HCT116 (cell line): ENCODE results near the gene GSN. TPM values are rescaled to one million over a fixed set of nuclear protein-coding genes. Genes with fewer than 3 reads are reported as not detected.

Experiments
- ATAC-seq: fragments of 200-7000 bp; cut with Tn5 transposase; 2 replicates; pipeline ENCODE4 v1.9.1; 2020; ENCODE audit warnings: mild to moderate bottlenecking, moderate library complexity
- BruUV-seq: library from RNA; stranded (reverse); fragments of 400-500 nt; replicated peaks from 2 replicates; lab custom pipeline; 2021; lab: Mats Ljungman, UMichigan
- CTCF ChIA-PET: fragments of 300-600 bp; sonication (Branson Sonifier 250); formaldehyde crosslinking; loops from one replicate; lab custom pipeline; 2021; ENCODE audit warnings: antibody characterized with exemption; lab: Charles Lee
- POLR2A ChIA-PET: fragments of 300-600, 350-600 bp; sonication (Branson Sonifier 250); formaldehyde crosslinking; loops from one replicate; lab custom pipeline; 2021; ENCODE audit warnings: antibody characterized with exemption; lab: Charles Lee
- RAD21 ChIA-PET, 2 experiments: fragments of 300-600 bp; sonication (Branson Sonifier 250); formaldehyde crosslinking; loops; one replicate each; lab custom pipeline; 2023; ENCODE audit warnings: low total read pairs in 2 of 2; ENCODE audit not compliant: uncharacterized antibody in 2 of 2, unreplicated experiment in 2 of 2, low non-redundant PET in 1 of 2; lab: Charles Lee
- DNase-seq: peaks from one replicate; pipeline ENCODE4 v3.0.0-alpha.2; 2010; ENCODE audit warnings: low read depth, low spot score
- H2AFZ ChIP-seq: fragments of 200-600 bp; shearing (Covaris generic), sonication (generic); 2 replicates; pipeline ENCODE4 v1.6.1; 2017; ENCODE audit warnings: low read depth, mixed run types, mixed read lengths, antibody characterized with exemption, low read length; ENCODE audit not compliant: poor library complexity, severe bottlenecking
- H3K27ac ChIP-seq: 2 replicates; pipeline ENCODE4 v1.5.1; 2012; ENCODE audit warnings: low read depth, low read length
- H3K27me3 ChIP-seq: fragments of 200-600 bp; sonication (generic); 2 replicates; pipeline ENCODE4 v1.6.1; 2016; ENCODE audit warnings: mixed run types, low read length, mixed read lengths; ENCODE audit not compliant: insufficient read depth
- H3K36me3 ChIP-seq, 2 experiments: fragments of 200-500 bp in 1 of 2; fragments of 200-600 bp in 1 of 2; sonication (Bioruptor generic) in 1 of 2; sonication (generic) in 1 of 2; 2 replicates each; pipeline versions ENCODE4 v1.5.1 to v1.6.1; 2014 to 2016; ENCODE audit warnings: low read length in 2 of 2, inconsistent platforms in 1 of 2, mixed read lengths in 1 of 2, mixed run types in 1 of 2; ENCODE audit not compliant: insufficient read depth in 2 of 2, control insufficient read depth in 1 of 2
- H3K4me1 ChIP-seq, 2 experiments: fragments of 200-600 bp in 1 of 2; sonication (generic) in 1 of 2; 2 replicates each; pipeline versions ENCODE4 v1.5.1 to v1.6.1; 2012 to 2017; ENCODE audit warnings: low read length in 2 of 2, inconsistent platforms in 1 of 2, mild to moderate bottlenecking in 1 of 2, mixed read lengths in 1 of 2, mixed run types in 1 of 2, moderate library complexity in 1 of 2; ENCODE audit not compliant: insufficient read depth in 2 of 2, control insufficient read depth in 1 of 2
- H3K4me2 ChIP-seq: fragments of 200-600 bp; sonication (generic); 2 replicates; pipeline ENCODE4 v1.6.1; 2017; ENCODE audit warnings: mixed run types, low read length, mixed read lengths
- H3K4me3 ChIP-seq, 2 experiments: fragments of 200-600 bp in 1 of 2; sonication (generic) in 1 of 2; replicated peaks in 1 of 2; 2 replicates each; pipeline ENCODE4 v1.5.1; 2011 to 2016; ENCODE audit warnings: low read length in 2 of 2, control low read depth in 1 of 2, low read depth in 1 of 2, mild to moderate bottlenecking in 1 of 2, mixed read lengths in 1 of 2, mixed run types in 1 of 2
- H3K79me2 ChIP-seq: fragments of 200-600 bp; sonication (generic); 2 replicates; pipeline ENCODE4 v1.6.1; 2017; ENCODE audit warnings: mild to moderate bottlenecking, mixed run types, low read length, moderate library complexity, mixed read lengths; ENCODE audit not compliant: insufficient read depth
- H3K9ac ChIP-seq: fragments of 200-600 bp; sonication (generic); 2 replicates; pipeline ENCODE4 v1.6.1; 2016; ENCODE audit warnings: low read length, mixed read lengths
- H3K9me2 ChIP-seq: fragments of 200-600 bp; sonication (generic), shearing (Covaris generic); 2 replicates; pipeline ENCODE4 v1.6.1; 2017; ENCODE audit warnings: mixed run types, mild to moderate bottlenecking, moderate library complexity; ENCODE audit not compliant: insufficient read depth
- H3K9me3 ChIP-seq, 2 experiments: fragments of 200-500 bp in 1 of 2; fragments of 200-600 bp in 1 of 2; sonication (Bioruptor generic) in 1 of 2; sonication (generic) in 1 of 2; 2 replicates each; pipeline ENCODE4 v1.6.1; 2014 to 2017; ENCODE audit warnings: low read length in 2 of 2, mixed read lengths in 2 of 2, inconsistent platforms in 1 of 2, low read depth in 1 of 2, mild to moderate bottlenecking in 1 of 2, mixed run types in 1 of 2, moderate library complexity in 1 of 2; ENCODE audit not compliant: control insufficient read depth in 1 of 2, insufficient read depth in 1 of 2
- H4K20me1 ChIP-seq: fragments of 200-600 bp; sonication (generic), shearing (Covaris generic); 2 replicates; pipeline ENCODE4 v1.6.1; 2017; ENCODE audit warnings: mixed run types, mild to moderate bottlenecking, moderate library complexity; ENCODE audit not compliant: insufficient read depth
- ATF3 ChIP-seq: IDR thresholded peaks from 2 replicates; pipeline ENCODE4 v1.6.1; 2012
- CBX3 ChIP-seq: IDR thresholded peaks from 2 replicates; pipeline ENCODE4 v1.6.1; 2012; ENCODE audit warnings: low read depth
- CEBPB ChIP-seq: IDR thresholded peaks from 2 replicates; pipeline ENCODE4 v1.6.1; 2012; ENCODE audit warnings: low read depth
- EGR1 ChIP-seq: IDR thresholded peaks from 2 replicates; pipeline ENCODE4 v1.6.1; 2012; ENCODE audit warnings: low read depth
- ELF1 ChIP-seq: IDR thresholded peaks from 2 replicates; pipeline ENCODE4 v1.6.1; 2012; ENCODE audit warnings: low read depth, borderline replicate concordance
- EZH2phosphoT487 ChIP-seq: fragments of 200-600 bp; IDR thresholded peaks from 2 replicates; pipeline ENCODE4 v1.6.1; 2018; ENCODE audit warnings: antibody characterized with exemption, borderline replicate concordance
- FOSL1 ChIP-seq: IDR thresholded peaks from 2 replicates; pipeline ENCODE4 v1.6.1; 2012; ENCODE audit warnings: low read depth
- JUND ChIP-seq: IDR thresholded peaks from 2 replicates; pipeline ENCODE4 v1.6.1; 2012
- POLR2A ChIP-seq: IDR thresholded peaks from 2 replicates; pipeline ENCODE4 v1.7.0; 2011; ENCODE audit warnings: borderline replicate concordance; ENCODE audit not compliant: insufficient read depth, insufficient read length; ENCODE audit errors: extremely low read depth
- POLR2AphosphoS5 ChIP-seq: IDR thresholded peaks from 2 replicates; pipeline ENCODE4 v1.6.1; 2011; ENCODE audit warnings: mild to moderate bottlenecking, low read depth, low read length, moderate library complexity
- RAD21 ChIP-seq: IDR thresholded peaks from 2 replicates; pipeline ENCODE4 v1.6.1; 2012; ENCODE audit warnings: low read depth, mild to moderate bottlenecking
- SIN3A ChIP-seq: IDR thresholded peaks from 2 replicates; pipeline ENCODE4 v1.6.1; 2012; ENCODE audit warnings: low read depth
- SP1 ChIP-seq: IDR thresholded peaks from 2 replicates; pipeline ENCODE4 v1.6.1; 2012; ENCODE audit warnings: low read depth
- TCF7L2 ChIP-seq: IDR thresholded peaks from 2 replicates; pipeline ENCODE4 v1.7.0; 2011; ENCODE audit warnings: borderline replicate concordance, inconsistent platforms; ENCODE audit not compliant: insufficient read depth, insufficient read length; ENCODE audit errors: extremely low read depth
- ZFX ChIP-seq: fragments of 450-650 bp; IDR thresholded peaks from 2 replicates; pipeline ENCODE4 v1.6.1; 2017
- ZNF274 ChIP-seq: fragments of 200-500 bp; sonication (Bioruptor generic); IDR thresholded peaks from 2 replicates; pipeline ENCODE4 v1.6.1; 2014; ENCODE audit warnings: mild to moderate bottlenecking, low read depth, low read length, inconsistent platforms
- intact Hi-C: fragments of 100-400 bp; cut with micrococcal nuclease; formaldehyde crosslinking; loops from 2 replicates; pipeline ENCODE4 v1.10.0; 2022
- total RNA-seq: library from RNA; stranded (reverse); gene quantifications from one replicate; pipeline ENCODE4 v1.2.1, GENCODE V29; 2021; ENCODE audit not compliant: unreplicated experiment
- TF ChIP-seq, protein P1 (sequence below), 3 experiments: fragments of 200-600 bp in 1 of 3; sonication (generic) in 1 of 3; IDR thresholded peaks in 2 of 3; conservative IDR thresholded peaks in 1 of 3; 2 replicates each; pipeline ENCODE4 v1.5.1; 2012 to 2017; ENCODE audit warnings: low read depth in 2 of 3, low read length in 2 of 3, antibody characterized with exemption in 1 of 3, borderline replicate concordance in 1 of 3, control low read depth in 1 of 3, mild to moderate bottlenecking in 1 of 3, mixed read lengths in 1 of 3, mixed run types in 1 of 3, moderate library complexity in 1 of 3; ENCODE audit not compliant: insufficient read depth in 1 of 3
- TF ChIP-seq, protein P2 (sequence below): IDR thresholded peaks from 2 replicates; pipeline ENCODE4 v1.6.1; 2011; ENCODE audit warnings: mild to moderate bottlenecking, low read length, moderate library complexity; ENCODE audit not compliant: insufficient replicate concordance; ENCODE audit errors: extremely low read depth

The GSN gene
- total RNA-seq, 1 experiment from 2014 or later: 71.3 TPM

GRCh38 chr9:121289026-121289771 lies 21.2 kb downstream of the GSN start (continued):
- TF ChIP-seq, protein P1, sequence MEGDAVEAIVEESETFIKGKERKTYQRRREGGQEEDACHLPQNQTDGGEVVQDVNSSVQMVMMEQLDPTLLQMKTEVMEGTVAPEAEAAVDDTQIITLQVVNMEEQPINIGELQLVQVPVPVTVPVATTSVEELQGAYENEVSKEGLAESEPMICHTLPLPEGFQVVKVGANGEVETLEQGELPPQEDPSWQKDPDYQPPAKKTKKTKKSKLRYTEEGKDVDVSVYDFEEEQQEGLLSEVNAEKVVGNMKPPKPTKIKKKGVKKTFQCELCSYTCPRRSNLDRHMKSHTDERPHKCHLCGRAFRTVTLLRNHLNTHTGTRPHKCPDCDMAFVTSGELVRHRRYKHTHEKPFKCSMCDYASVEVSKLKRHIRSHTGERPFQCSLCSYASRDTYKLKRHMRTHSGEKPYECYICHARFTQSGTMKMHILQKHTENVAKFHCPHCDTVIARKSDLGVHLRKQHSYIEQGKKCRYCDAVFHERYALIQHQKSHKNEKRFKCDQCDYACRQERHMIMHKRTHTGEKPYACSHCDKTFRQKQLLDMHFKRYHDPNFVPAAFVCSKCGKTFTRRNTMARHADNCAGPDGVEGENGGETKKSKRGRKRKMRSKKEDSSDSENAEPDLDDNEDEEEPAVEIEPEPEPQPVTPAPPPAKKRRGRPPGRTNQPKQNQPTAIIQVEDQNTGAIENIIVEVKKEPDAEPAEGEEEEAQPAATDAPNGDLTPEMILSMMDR (IDR thresholded peaks at IDR 0.05 in 2 of 3, conservative IDR thresholded peaks at IDR 0.05 in 1 of 3; ENCODE audit: borderline replicate concordance in 1 of 3, insufficient read depth in 1 of 3, low read depth in 2 of 3, low read length in 2 of 3): no peak
- TF ChIP-seq FOSL1 (no peak), RAD21 (no peak), ATF3 (no peak)
- TF ChIP-seq, all 23 proteins: peak for 0

DNA sequence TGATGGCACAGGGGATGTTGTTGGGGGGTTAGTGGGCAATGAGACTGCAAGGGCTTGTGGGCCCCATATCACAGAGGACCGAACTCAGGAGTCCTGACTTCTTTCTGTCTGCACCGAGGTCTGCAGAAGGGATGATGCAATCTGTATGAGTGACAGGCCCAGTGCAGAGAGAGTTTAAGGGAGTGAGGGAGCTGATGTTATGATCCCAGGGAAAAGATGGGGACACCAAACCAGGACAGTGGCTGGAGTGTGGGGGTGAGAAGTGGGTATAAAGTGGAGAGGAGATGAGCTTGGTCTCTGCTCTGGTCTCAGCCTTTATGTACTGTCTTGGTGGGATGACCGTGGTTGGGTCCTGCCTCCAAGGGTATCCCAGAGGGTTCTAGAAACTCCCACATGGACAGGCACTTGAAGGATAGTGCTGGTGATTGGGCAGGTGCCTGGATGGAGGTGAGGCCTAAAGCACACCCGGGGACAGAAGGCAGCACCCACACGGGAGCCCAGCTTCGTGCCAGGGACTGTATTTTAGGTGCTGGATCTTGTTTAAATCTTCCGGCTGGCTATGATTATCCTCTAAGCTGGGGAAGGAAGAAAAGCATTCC lies 21.9 kb downstream of the GSN start:
- no TSS peak for BruUV-seq
- Histone ChIP-seq H3K27ac (peak overlapping the region; percentile 99), H3K9me3 (no peaks in the 10 kb centered on the region), H2AFZ (no peak overlapping the region), H3K79me2 (no peaks in the 10 kb centered on the region), H3K4me3 (no peak overlapping the region), H3K9me2 (no peaks in the 10 kb centered on the region), H3K4me1 (peaks cover 52 to 54% of the 10 kb centered on the region in 2 experiments), H3K27me3 (no peaks in the 10 kb centered on the region), H3K36me3 (no peaks in the 10 kb centered on the region), H3K4me2 (peak overlapping the region; percentile 84), H3K9ac (peak overlapping the region; percentile 70; the same call in 1 of the 2 replicates), H4K20me1 (no peaks in the 10 kb centered on the region)
- ChIA-PET RAD21 (no interaction called here), POLR2A (no interaction called here), CTCF (interaction anchor here (1.1 to 1.5 kb wide), 2 partner anchors 12 to 30 kb away, joined by 3 to 5 read pairs; no protein-coding TSS in a partner anchor)
- ATAC-seq (no peak), DNase-seq (no peak)
- intact Hi-C loops: loop anchor here (10.0 kb wide), 1 partner anchor 305 kb away; no protein-coding TSS in a partner anchor
- TF ChIP-seq ELF1 (no peak), ZFX (no peak), EZH2phosphoT487 (no peak), CBX3 (no peak), SIN3A (no peak), TCF7L2 (no peak), CEBPB (no peak), JUND (no peak), POLR2A (no peak), POLR2AphosphoS5 (no peak), FOSL1 (no peak), EGR1 (no peak), SP1 (no peak), ZNF274 (no peak)
- TF ChIP-seq, protein P2, sequence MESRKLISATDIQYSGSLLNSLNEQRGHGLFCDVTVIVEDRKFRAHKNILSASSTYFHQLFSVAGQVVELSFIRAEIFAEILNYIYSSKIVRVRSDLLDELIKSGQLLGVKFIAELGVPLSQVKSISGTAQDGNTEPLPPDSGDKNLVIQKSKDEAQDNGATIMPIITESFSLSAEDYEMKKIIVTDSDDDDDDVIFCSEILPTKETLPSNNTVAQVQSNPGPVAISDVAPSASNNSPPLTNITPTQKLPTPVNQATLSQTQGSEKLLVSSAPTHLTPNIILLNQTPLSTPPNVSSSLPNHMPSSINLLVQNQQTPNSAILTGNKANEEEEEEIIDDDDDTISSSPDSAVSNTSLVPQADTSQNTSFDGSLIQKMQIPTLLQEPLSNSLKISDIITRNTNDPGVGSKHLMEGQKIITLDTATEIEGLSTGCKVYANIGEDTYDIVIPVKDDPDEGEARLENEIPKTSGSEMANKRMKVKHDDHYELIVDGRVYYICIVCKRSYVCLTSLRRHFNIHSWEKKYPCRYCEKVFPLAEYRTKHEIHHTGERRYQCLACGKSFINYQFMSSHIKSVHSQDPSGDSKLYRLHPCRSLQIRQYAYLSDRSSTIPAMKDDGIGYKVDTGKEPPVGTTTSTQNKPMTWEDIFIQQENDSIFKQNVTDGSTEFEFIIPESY: no peak
- TF ChIP-seq, protein P1 (IDR thresholded peaks at IDR 0.05 in 2 of 3, conservative IDR thresholded peaks at IDR 0.05 in 1 of 3; ENCODE audit: borderline replicate concordance in 1 of 3, insufficient read depth in 1 of 3, low read depth in 2 of 3, low read length in 2 of 3): no peak
